OCI-LY3 (cell line): ENCODE results near the gene SIX2.

Experiments used
- H2AFZ ChIP-seq: fragments of 200-600, 300-600 bp; shearing (Covaris generic); 2 replicates; pipeline ENCODE4 v1.6.0; 2014; ENCODE audit warnings: antibody characterized with exemption, low read depth, low read length
- H3K27ac ChIP-seq: fragments of 200-600, 300-600 bp; sonication (generic); 2 replicates; pipeline ENCODE4 v1.5.1; 2014; ENCODE audit warnings: mild to moderate bottlenecking, low read length, moderate library complexity, mixed read lengths
- H3K27me3 ChIP-seq: fragments of 200-600, 300-600 bp; sonication (generic); 2 replicates; pipeline ENCODE4 v1.6.1; 2014; ENCODE audit warnings: low read depth, low read length, mixed read lengths
- H3K36me3 ChIP-seq: fragments of 200-600, 300-600 bp; sonication (generic); replicated peaks from 2 replicates; pipeline ENCODE3; 2014; ENCODE audit warnings: low read depth, low read length, mixed read lengths
- H3K4me1 ChIP-seq: fragments of 300-600, 200-600 bp; sonication (generic); 2 replicates; pipeline ENCODE4 v1.6.1; 2014; ENCODE audit warnings: low read length, mixed read lengths
- H3K4me2 ChIP-seq: fragments of 200-600, 300-600 bp; sonication (generic); 2 replicates; pipeline ENCODE4 v1.6.1; 2014; ENCODE audit warnings: low read length, mixed read lengths
- H3K4me3 ChIP-seq: fragments of 300-600, 200-600 bp; sonication (generic); 2 replicates; pipeline ENCODE4 v1.5.1; 2014; ENCODE audit warnings: antibody characterized with exemption, mild to moderate bottlenecking, low read length, moderate library complexity
- H3K79me2 ChIP-seq: fragments of 300-600, 200-600 bp; shearing (Covaris generic); 2 replicates; pipeline ENCODE4 v1.6.1; 2014; ENCODE audit warnings: mild to moderate bottlenecking, low read length, mixed read lengths
- H3K9ac ChIP-seq: fragments of 300-600, 200-600 bp; shearing (Covaris generic); 2 replicates; pipeline ENCODE4 v1.6.0; 2014; ENCODE audit warnings: mild to moderate bottlenecking, low read length, moderate library complexity
- H3K9me3 ChIP-seq: fragments of 200-600, 300-600 bp; shearing (Covaris generic); 2 replicates; pipeline ENCODE4 v1.6.1; 2014; ENCODE audit warnings: low read length, mixed read lengths; ENCODE audit not compliant: insufficient read depth
- H4K20me1 ChIP-seq: fragments of 200-600, 300-600 bp; sonication (generic); 2 replicates; pipeline ENCODE4 v1.6.1; 2016; ENCODE audit warnings: low read length, mixed read lengths; ENCODE audit not compliant: insufficient read depth
- EZH2phosphoT487 ChIP-seq: fragments of 200-600 bp; shearing (Covaris generic); IDR thresholded peaks from 2 replicates; pipeline ENCODE4 v1.6.1; 2018; ENCODE audit warnings: antibody characterized with exemption, mixed run types, low read depth
- TF ChIP-seq, protein P1 (sequence below): fragments of 200-600, 300-600 bp; sonication (generic); IDR thresholded peaks from 2 replicates; pipeline ENCODE4 v1.5.1; 2014; ENCODE audit warnings: antibody characterized with exemption, low read length, low read depth

Gene SIX2

DNA sequence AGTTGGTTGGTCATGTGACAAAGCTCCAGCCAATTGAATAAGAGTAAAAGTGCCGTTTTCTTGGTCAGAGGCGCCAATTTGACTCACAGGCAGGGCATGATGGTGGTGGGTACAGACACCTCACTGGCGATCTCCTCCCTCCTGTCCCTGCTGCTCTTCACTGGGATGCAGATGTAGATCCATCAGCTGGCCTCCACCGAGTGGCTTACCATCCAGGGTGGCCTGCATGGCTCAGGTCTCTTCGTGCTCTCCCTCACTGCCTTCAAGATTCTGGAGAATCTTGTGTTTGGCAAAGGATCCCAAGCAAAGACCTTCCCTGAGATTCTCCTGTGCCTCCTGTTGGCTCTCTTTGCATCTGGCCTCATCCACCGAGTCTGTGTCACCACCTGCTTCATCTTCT lies 12.9 kb downstream of the SIX2 start:
- Histone ChIP-seq H3K9me3 (no peaks in the 10 kb centered on the region), H3K79me2 (no peaks in the 10 kb centered on the region), H2AFZ (no peak overlapping the region), H3K27ac (no peak overlapping the region), H3K4me3 (no peak overlapping the region), H3K36me3 (no peaks in the 10 kb centered on the region), H3K4me2 (no peak overlapping the region), H3K9ac (no peak overlapping the region), H3K4me1 (peaks cover 8% of the 10 kb centered on the region), H3K27me3 (peaks cover 27% of the 10 kb centered on the region; the same call in 1 of the 2 replicates), H4K20me1 (no peaks in the 10 kb centered on the region)
- no peak for TF ChIP-seq EZH2phosphoT487
- TF ChIP-seq, protein P1, sequence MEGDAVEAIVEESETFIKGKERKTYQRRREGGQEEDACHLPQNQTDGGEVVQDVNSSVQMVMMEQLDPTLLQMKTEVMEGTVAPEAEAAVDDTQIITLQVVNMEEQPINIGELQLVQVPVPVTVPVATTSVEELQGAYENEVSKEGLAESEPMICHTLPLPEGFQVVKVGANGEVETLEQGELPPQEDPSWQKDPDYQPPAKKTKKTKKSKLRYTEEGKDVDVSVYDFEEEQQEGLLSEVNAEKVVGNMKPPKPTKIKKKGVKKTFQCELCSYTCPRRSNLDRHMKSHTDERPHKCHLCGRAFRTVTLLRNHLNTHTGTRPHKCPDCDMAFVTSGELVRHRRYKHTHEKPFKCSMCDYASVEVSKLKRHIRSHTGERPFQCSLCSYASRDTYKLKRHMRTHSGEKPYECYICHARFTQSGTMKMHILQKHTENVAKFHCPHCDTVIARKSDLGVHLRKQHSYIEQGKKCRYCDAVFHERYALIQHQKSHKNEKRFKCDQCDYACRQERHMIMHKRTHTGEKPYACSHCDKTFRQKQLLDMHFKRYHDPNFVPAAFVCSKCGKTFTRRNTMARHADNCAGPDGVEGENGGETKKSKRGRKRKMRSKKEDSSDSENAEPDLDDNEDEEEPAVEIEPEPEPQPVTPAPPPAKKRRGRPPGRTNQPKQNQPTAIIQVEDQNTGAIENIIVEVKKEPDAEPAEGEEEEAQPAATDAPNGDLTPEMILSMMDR: no peak

DNA sequence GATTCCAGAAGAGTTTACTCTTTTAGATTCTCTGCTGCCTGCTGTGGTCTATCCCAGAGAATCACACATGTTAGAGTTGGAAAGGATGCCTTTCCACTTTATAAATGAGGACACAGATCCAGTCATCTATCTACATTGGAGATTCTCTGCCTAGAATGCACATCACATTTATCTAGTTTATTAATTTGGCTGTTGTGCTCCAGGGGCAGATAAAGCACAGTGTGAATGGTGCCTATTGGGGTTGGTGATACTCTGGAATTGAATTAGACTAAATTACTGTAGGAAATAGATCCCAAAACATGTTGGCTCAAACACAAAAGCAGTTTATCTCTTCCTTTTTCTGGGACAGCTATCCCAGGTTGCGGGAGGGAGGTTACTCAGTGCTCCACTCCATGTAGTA lies 14.9 kb downstream of the SIX2 start:
- Histone ChIP-seq H3K79me2 (no peaks in the 10 kb centered on the region), H3K9ac (no peak overlapping the region), H3K27ac (no peak overlapping the region), H3K9me3 (no peaks in the 10 kb centered on the region), H3K4me3 (no peak overlapping the region), H3K4me1 (peaks cover 8% of the 10 kb centered on the region), H3K4me2 (no peak overlapping the region), H2AFZ (no peak overlapping the region), H4K20me1 (no peaks in the 10 kb centered on the region), H3K27me3 (peaks cover 27% of the 10 kb centered on the region; the same call in 1 of the 2 replicates), H3K36me3 (no peaks in the 10 kb centered on the region)
- TF ChIP-seq EZH2phosphoT487: no peak
- TF ChIP-seq, protein P1: no peak

- no peak overlapping the region for H2AFZ ChIP-seq
- peaks cover 21% of the 10 kb centered on the region; the same call in 1 of the 2 replicates for H3K27me3 ChIP-seq
- no peak overlapping the region for H3K27ac ChIP-seq
- H4K20me1 ChIP-seq: no peaks in the 10 kb centered on the region
- no peak overlapping the region for H3K9ac ChIP-seq
- H3K9me3 ChIP-seq: peaks cover 9% of the 10 kb centered on the region
- H3K36me3 ChIP-seq: no peaks in the 10 kb centered on the region
- H3K4me3 ChIP-seq: no peak overlapping the region
- TF ChIP-seq, protein P1: no peak
- no peaks in the 10 kb centered on the region for H3K79me2 ChIP-seq
- H3K4me1 ChIP-seq: no peaks in the 10 kb centered on the region
- H3K4me2 ChIP-seq: no peak overlapping the region
Measured at GRCh38 chr2:44989176-44989575, 20.1 kb downstream of the SIX2 start.

DNA sequence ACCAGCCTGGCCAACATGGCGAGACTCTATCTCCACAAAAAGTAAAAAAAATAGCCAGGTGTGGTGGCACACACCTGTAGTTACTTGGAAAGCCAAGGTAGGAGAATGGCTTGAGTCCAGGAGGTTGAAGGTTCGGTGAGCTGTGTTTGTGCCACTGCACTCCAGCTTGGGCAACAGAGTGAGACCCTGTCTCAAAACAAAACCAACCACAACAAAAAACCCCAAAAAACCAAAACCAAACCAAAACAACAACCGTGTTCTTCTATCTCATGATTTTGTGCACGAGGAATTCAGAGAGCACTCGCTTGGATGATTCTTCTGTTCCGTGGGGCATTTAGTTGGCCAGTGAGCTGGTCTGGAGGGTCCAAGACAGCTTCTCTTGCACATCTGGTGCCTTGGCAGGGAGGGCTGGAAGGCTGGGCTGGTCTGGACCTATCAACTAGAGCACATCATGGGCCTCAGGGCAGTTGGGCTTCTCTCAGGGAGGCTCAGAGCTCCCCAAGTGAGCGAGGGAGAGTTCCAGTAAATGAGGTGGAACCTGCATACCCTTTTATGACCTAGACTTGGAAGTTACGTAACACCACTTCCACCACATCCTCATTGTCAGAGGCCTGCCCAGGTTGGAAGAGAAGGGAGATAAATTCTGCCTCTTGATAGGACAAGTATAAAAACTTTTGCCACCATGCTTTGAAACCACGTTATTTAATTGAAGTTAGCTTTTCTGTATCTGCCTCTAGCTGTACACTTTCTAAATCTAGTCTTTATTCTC lies 25.2 kb downstream of the SIX2 start:
- H3K27ac ChIP-seq: no peak overlapping the region
- no peaks in the 10 kb centered on the region for H3K36me3 ChIP-seq
- H3K9ac ChIP-seq: no peak overlapping the region
- peaks cover 5% of the 10 kb centered on the region; the same call in 1 of the 2 replicates for H3K27me3 ChIP-seq
- H4K20me1 ChIP-seq: no peaks in the 10 kb centered on the region
- H3K4me1 ChIP-seq: no peaks in the 10 kb centered on the region
- TF ChIP-seq, protein P1: no peak
- no peak for TF ChIP-seq EZH2phosphoT487
- H3K4me3 ChIP-seq: no peak overlapping the region
- H3K79me2 ChIP-seq: no peaks in the 10 kb centered on the region
- no peak overlapping the region for H3K4me2 ChIP-seq
- no peak overlapping the region for H2AFZ ChIP-seq
- peaks cover 9% of the 10 kb centered on the region for H3K9me3 ChIP-seq
